ENCODE measurements around the gene C3orf18.

C3orf18 gene

GRCh38 chr3:50533316-50533715 is 34.2 kb downstream of the C3orf18 start:
- Histone ChIP-seq H3K4me3 (ENCODE audit: low read length) (no peak overlapping the region), H4K20me1 (ENCODE audit: insufficient read depth, low read length) (no peaks in the 10 kb centered on the region), H3K4me1 (ENCODE audit: low read length) (no peaks in the 10 kb centered on the region), H3K9ac (ENCODE audit: low read length) (no peak overlapping the region), H3K27me3 (ENCODE audit: low read depth, low read length) (peaks cover 58% of the 10 kb centered on the region), H3K4me2 (ENCODE audit: low read length) (no peak overlapping the region), H3K27ac (ENCODE audit: low read length) (no peak overlapping the region), H3K79me2 (ENCODE audit: low read length) (no peaks in the 10 kb centered on the region), H3K9me3 (ENCODE audit: insufficient read depth, low read length) (no peaks in the 10 kb centered on the region), H3K36me3 (replicated peaks; ENCODE audit: low read depth, low read length) (no peaks in the 10 kb centered on the region), H2AFZ (ENCODE audit: low read depth, low read length) (no peak overlapping the region)
- TF ChIP-seq EZH2phosphoT487 (IDR thresholded peaks at IDR 0.05; ENCODE audit: low read depth) (no peak), CTCF (IDR thresholded peaks at IDR 0.05; ENCODE audit: low read depth, low read length) (no peak)

- Histone ChIP-seq H3K4me2 (ENCODE audit: low read length) (no peak overlapping the region), H3K36me3 (replicated peaks; ENCODE audit: low read depth, low read length) (no peaks in the 10 kb centered on the region), H3K79me2 (ENCODE audit: low read length) (no peaks in the 10 kb centered on the region), H3K27me3 (ENCODE audit: low read depth, low read length) (peaks cover 51% of the 10 kb centered on the region), H3K4me3 (ENCODE audit: low read length) (no peak overlapping the region), H3K27ac (ENCODE audit: low read length) (no peak overlapping the region), H3K4me1 (ENCODE audit: low read length) (no peaks in the 10 kb centered on the region), H3K9ac (ENCODE audit: low read length) (no peak overlapping the region), H4K20me1 (ENCODE audit: insufficient read depth, low read length) (no peaks in the 10 kb centered on the region), H2AFZ (ENCODE audit: low read depth, low read length) (no peak overlapping the region), H3K9me3 (ENCODE audit: insufficient read depth, low read length) (no peaks in the 10 kb centered on the region)
- TF ChIP-seq CTCF (IDR thresholded peaks at IDR 0.05; ENCODE audit: low read depth, low read length) (no peak), EZH2phosphoT487 (IDR thresholded peaks at IDR 0.05; ENCODE audit: low read depth) (no peak)
Observed at GRCh38 chr3:50532062-50532705, 35.4 kb downstream of the C3orf18 start.

GRCh38 chr3:50531201-50531600 is 36.3 kb downstream of the C3orf18 start:
- Histone ChIP-seq H4K20me1 (ENCODE audit: insufficient read depth, low read length) (peaks cover 4% of the 10 kb centered on the region; the same call in 1 of the 2 replicates), H3K9ac (ENCODE audit: low read length) (no peak overlapping the region), H2AFZ (ENCODE audit: low read depth, low read length) (no peak overlapping the region), H3K27me3 (ENCODE audit: low read depth, low read length) (peaks cover 41% of the 10 kb centered on the region), H3K27ac (ENCODE audit: low read length) (no peak overlapping the region), H3K4me3 (ENCODE audit: low read length) (no peak overlapping the region), H3K79me2 (ENCODE audit: low read length) (no peaks in the 10 kb centered on the region), H3K36me3 (replicated peaks; ENCODE audit: low read depth, low read length) (no peaks in the 10 kb centered on the region), H3K4me2 (ENCODE audit: low read length) (no peak overlapping the region), H3K9me3 (ENCODE audit: insufficient read depth, low read length) (no peaks in the 10 kb centered on the region), H3K4me1 (ENCODE audit: low read length) (no peaks in the 10 kb centered on the region)
- TF ChIP-seq CTCF (IDR thresholded peaks at IDR 0.05; ENCODE audit: low read depth, low read length), result no peak
- TF ChIP-seq EZH2phosphoT487 (IDR thresholded peaks at IDR 0.05; ENCODE audit: low read depth), result no peak

GRCh38 chr3:50530001-50530970 is 37.3 kb downstream of the C3orf18 start:
- no peaks in the 10 kb centered on the region for H3K79me2 ChIP-seq (ENCODE audit: low read length)

More at GRCh38 chr3:50530001-50530970, 37.3 kb downstream of the C3orf18 start:
- Histone ChIP-seq H3K27me3 (ENCODE audit: low read depth, low read length) (peaks cover 32% of the 10 kb centered on the region), H3K4me1 (ENCODE audit: low read length) (peaks cover 2% of the 10 kb centered on the region; the same call in 1 of the 2 replicates), H3K36me3 (replicated peaks; ENCODE audit: low read depth, low read length) (no peaks in the 10 kb centered on the region), H4K20me1 (ENCODE audit: insufficient read depth, low read length) (peaks cover 5% of the 10 kb centered on the region; the same call in 1 of the 2 replicates), H2AFZ (ENCODE audit: low read depth, low read length) (no peak overlapping the region), H3K9me3 (ENCODE audit: insufficient read depth, low read length) (no peaks in the 10 kb centered on the region), H3K4me3 (ENCODE audit: low read length) (no peak overlapping the region), H3K4me2 (ENCODE audit: low read length) (no peak overlapping the region), H3K27ac (ENCODE audit: low read length) (no peak overlapping the region), H3K9ac (ENCODE audit: low read length) (no peak overlapping the region)
- no peak for TF ChIP-seq CTCF (IDR thresholded peaks at IDR 0.05; ENCODE audit: low read depth, low read length)
- TF ChIP-seq EZH2phosphoT487 (IDR thresholded peaks at IDR 0.05; ENCODE audit: low read depth), result no peak
